AG09319 (cell line): ENCODE data around the gene GC.

ENCODE experiments used
- DNase-seq: peaks from one replicate; pipeline ENCODE4 v3.0.0-alpha.2; 2010; ENCODE audit warnings: low read depth; ENCODE audit errors: extremely low read depth
- CTCF ChIP-seq: IDR thresholded peaks from 2 replicates; pipeline ENCODE4 v1.5.1; 2011; ENCODE audit warnings: low read depth, mild to moderate bottlenecking, inconsistent platforms, low read length, moderate library complexity

The GC gene

GRCh38 chr4:71694961-71695360 is 88.9 kb downstream of the GC start:
- TF ChIP-seq CTCF, result no peak
- DNase-seq, result no peak

GRCh38 chr4:71692963-71693362 is 90.9 kb downstream of the GC start:
- TF ChIP-seq CTCF, result no peak

GRCh38 chr4:71692198-71692597 is 91.7 kb downstream of the GC start:
- DNase-seq, result no peak
- no peak for TF ChIP-seq CTCF

More at GRCh38 chr4:71692963-71693362, 90.9 kb downstream of the GC start:
- DNase-seq, result no peak
